BJ (cell line): ENCODE measurements around the gene C2CD2. TPM values are rescaled to one million over a fixed set of nuclear protein-coding genes. Genes with fewer than 3 reads are reported as not detected.

Experiments
- CTCF ChIA-PET: fragments of 350-600 bp; formaldehyde crosslinking; extraction: SDS; loops from one replicate; lab custom pipeline; 2021; ENCODE audit warnings: antibody characterized with exemption, inconsistent platforms; lab: Yijun Ruan, JAX
- POLR2A ChIA-PET: fragments of 300-600 bp; sonication (Branson Sonifier 250); formaldehyde crosslinking; extraction: SDS; loops from one replicate; lab custom pipeline; 2021; ENCODE audit warnings: antibody characterized with exemption; lab: Charles Lee
- DNase-seq: peaks from one replicate; pipeline ENCODE4 v3.0.0-alpha.2; 2011; ENCODE audit warnings: low read depth
- H3K27me3 ChIP-seq: 2 replicates; pipeline ENCODE4 v1.6.0; 2011; ENCODE audit warnings: low read length; ENCODE audit not compliant: control insufficient read depth, insufficient read depth
- H3K36me3 ChIP-seq: 2 replicates; pipeline ENCODE4 v1.5.1; 2011; ENCODE audit warnings: low read length; ENCODE audit not compliant: control insufficient read depth, insufficient read depth
- H3K4me3 ChIP-seq: 2 replicates; pipeline ENCODE4 v1.5.1; 2011; ENCODE audit warnings: low read depth, mild to moderate bottlenecking, control low read depth, low read length
- CTCF ChIP-seq: IDR thresholded peaks from 2 replicates; pipeline ENCODE4 v1.5.1; 2011; ENCODE audit warnings: low read depth, mild to moderate bottlenecking, control low read depth, inconsistent platforms, low read length, moderate library complexity; ENCODE audit not compliant: insufficient read depth
- polyA plus RNA-seq: library from polyadenylated mRNA; depleted of rRNA; stranded (reverse); fragments of >200 nt; gene quantifications from 2 replicates; pipeline ENCODE4 v1.2.3, GENCODE V29; 2011

C2CD2 gene
- polyA plus RNA-seq, 1 experiment, result 21.9 TPM

- ChIA-PET POLR2A (no interaction called here), CTCF (interaction anchor here (2.2 kb wide), 1 partner anchor 233 kb away, joined by 13 read pairs; no protein-coding TSS in a partner anchor)
- TF ChIP-seq CTCF, result no peak
These were observed 69.3 kb downstream of the C2CD2 start for GRCh38 chr21:41884501-41885030.

GRCh38 chr21:41883582-41883981 lies 70.2 kb downstream of the C2CD2 start:
- CTCF ChIA-PET, result interaction anchor here (1.3 to 2.2 kb wide), 2 partner anchors 224 to 234 kb away, joined by 4 to 13 read pairs; no protein-coding TSS in a partner anchor
- peaks cover 1% of the 10 kb centered on the region; the same call in 1 of the 2 replicates for H3K36me3 ChIP-seq
- no peak overlapping the region for H3K4me3 ChIP-seq
- H3K27me3 ChIP-seq, result no peaks in the 10 kb centered on the region
- no peak for DNase-seq
- POLR2A ChIA-PET, result no interaction called here
- no peak for TF ChIP-seq CTCF

More at GRCh38 chr21:41884501-41885030, 69.3 kb downstream of the C2CD2 start:
- no peak overlapping the region for H3K4me3 ChIP-seq
- H3K27me3 ChIP-seq, result no peaks in the 10 kb centered on the region
- DNase-seq, result no peak
- peaks cover 4% of the 10 kb centered on the region; the same call in 1 of the 2 replicates for H3K36me3 ChIP-seq

- no peak for TF ChIP-seq CTCF
- ChIA-PET CTCF (interaction anchor here (1.0 kb wide), 1 partner anchor 228 kb away, joined by 3 read pairs; no protein-coding TSS in a partner anchor), POLR2A (no interaction called here)
- Histone ChIP-seq H3K4me3 (no peak overlapping the region), H3K27me3 (no peaks in the 10 kb centered on the region), H3K36me3 (no peaks in the 10 kb centered on the region)
- no peak for DNase-seq
These were observed 72.8 kb downstream of the C2CD2 start for GRCh38 chr21:41881051-41881450.

- no peak for DNase-seq
- TF ChIP-seq CTCF, result no peak
- H3K4me3 ChIP-seq, result no peak overlapping the region
- H3K36me3 ChIP-seq, result no peaks in the 10 kb centered on the region
- no peaks in the 10 kb centered on the region for H3K27me3 ChIP-seq
- POLR2A ChIA-PET, result no interaction called here
- CTCF ChIA-PET, result interaction anchor here (0.9 kb wide), 1 partner anchor 15 kb away, joined by 3 read pairs; no protein-coding TSS in a partner anchor
These were observed 73.7 kb downstream of the C2CD2 start for GRCh38 chr21:41880153-41880552.

GRCh38 chr21:41879190-41879998 lies 74.4 kb downstream of the C2CD2 start, which contains the start of gene PRDM15:
TSS of gene PRDM15 (minus strand) at chr21:41879344. CDS start at chr21:41860363, 18,981 bp downstream.
- no peak for DNase-seq
- peak within 1 kb of the TSS; percentile 85 for H3K4me3 ChIP-seq
- no peaks in the 10 kb centered on the region for H3K27me3 ChIP-seq
- ChIA-PET CTCF (interaction anchor here (0.9 to 1.6 kb wide), 3 partner anchors 19 to 264 kb away, joined by 3 to 5 read pairs (median 4); no protein-coding TSS in a partner anchor), POLR2A (no interaction called here)
- no peak for TF ChIP-seq CTCF
- no peaks in the 10 kb centered on the region; the same call in 1 of the 2 replicates for H3K36me3 ChIP-seq
